Measurements from ENCODE around the gene FBXL4.

The FBXL4 gene

GRCh38 chr6:98977671-98978292 lies 30.0 kb upstream of the FBXL4 start:
- no peak overlapping the region for H3K4me3 ChIP-seq (ENCODE audit: insufficient read depth in 1 of 2, low read depth in 1 of 2, low read length in 2 of 2)
- no peak overlapping the region for H2AK5ac ChIP-seq (ENCODE audit: low read length, severe bottlenecking)
- H4K91ac ChIP-seq (ENCODE audit: low read length) = no peak overlapping the region
- no peak overlapping the region for H2BK15ac ChIP-seq (ENCODE audit: low read depth, poor library complexity, severe bottlenecking)
- H3K36me3 ChIP-seq (ENCODE audit: control insufficient read depth in 1 of 2, insufficient read depth in 2 of 2, low read depth in 1 of 2, low read length in 2 of 2) = no peaks in the 10 kb centered on the region
- no peak overlapping the region for H4K8ac ChIP-seq (ENCODE audit: low read length)
- H3K14ac ChIP-seq (ENCODE audit: low read length in 2 of 2) = no peak overlapping the region
- H3K4ac ChIP-seq (ENCODE audit: low read depth in 1 of 2, low read length in 2 of 2) = no peak overlapping the region
- WGBS = 55% methylated on average over 1 of the region's 2 CpGs
- no peak for DNase-seq
- no peak overlapping the region for H2BK5ac ChIP-seq (ENCODE audit: low read depth, low read length, poor library complexity, severe bottlenecking)
- H3K27me3 ChIP-seq (ENCODE audit: control insufficient read depth in 1 of 2, insufficient read depth in 1 of 2, low read length in 2 of 2) = no peaks in the 10 kb centered on the region
- H3K23ac ChIP-seq (ENCODE audit: low read length in 2 of 2) = no peak overlapping the region
- no peaks in the 10 kb centered on the region for H3K9me3 ChIP-seq (ENCODE audit: control insufficient read depth, low read length)
- no peaks in the 10 kb centered on the region for H3K79me1 ChIP-seq (replicated peaks; ENCODE audit: low read length, poor library complexity, severe bottlenecking)
- no peak overlapping the region for H3K18ac ChIP-seq (ENCODE audit: low read depth in 1 of 2, low read length in 2 of 2)
- no peak overlapping the region for H2AFZ ChIP-seq (ENCODE audit: low read depth, low read length)
- no peaks in the 10 kb centered on the region for H3K4me1 ChIP-seq (ENCODE audit: control insufficient read depth, insufficient read depth, low read depth, low read length)
- no peak overlapping the region for H2BK120ac ChIP-seq (ENCODE audit: low read depth, low read length)
- H3K9ac ChIP-seq (ENCODE audit: low read length) = no peak overlapping the region
- H2BK12ac ChIP-seq (ENCODE audit: low read length in 2 of 2) = no peak overlapping the region
- no peak overlapping the region for H3K4me2 ChIP-seq (ENCODE audit: low read length, poor library complexity, severe bottlenecking)
- no peak overlapping the region for H3K27ac ChIP-seq (ENCODE audit: low read length, poor library complexity, severe bottlenecking)

DNA sequence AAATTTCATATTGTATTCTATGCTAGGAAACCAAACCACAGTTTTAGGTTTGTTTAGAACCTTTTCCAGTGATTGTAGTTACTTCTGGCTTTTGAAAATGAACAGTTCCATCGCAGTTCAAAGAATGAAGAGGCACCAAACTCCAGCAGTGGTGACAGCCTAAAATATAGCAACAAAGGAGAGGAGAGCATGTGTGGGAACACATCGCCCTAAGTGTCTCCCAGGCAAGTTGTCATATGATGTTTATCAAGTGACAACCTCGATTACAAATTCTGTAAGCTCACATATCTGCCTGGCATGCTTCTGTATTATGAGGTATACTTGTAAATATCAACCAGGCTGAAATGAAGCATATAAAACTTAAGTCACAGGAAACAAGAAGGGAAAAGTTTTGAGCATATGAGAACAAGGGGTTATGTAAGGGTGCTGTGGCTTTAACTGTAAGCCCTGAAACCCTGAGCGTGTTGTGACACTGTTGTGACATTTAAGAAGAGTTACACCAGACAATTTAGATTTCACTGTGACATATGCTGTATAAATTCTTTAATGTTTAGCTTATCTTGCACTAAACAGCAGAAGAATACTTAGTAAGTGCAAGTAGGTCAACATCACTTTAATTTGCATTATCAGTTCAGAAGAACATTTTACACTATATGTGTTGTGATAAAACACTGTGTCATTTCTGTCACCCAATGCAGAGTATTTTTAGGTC lies 29.1 kb upstream of the FBXL4 start:
- no peak overlapping the region for H3K23ac ChIP-seq (ENCODE audit: low read length in 2 of 2)
- H4K8ac ChIP-seq (ENCODE audit: low read length) = no peak overlapping the region
- WGBS = 82% methylated on average over 4 of the region's 4 CpGs
- DNase-seq = no peak
- no peak overlapping the region for H3K4me2 ChIP-seq (ENCODE audit: low read length, poor library complexity, severe bottlenecking)
- H3K9me3 ChIP-seq (ENCODE audit: control insufficient read depth, low read length) = no peaks in the 10 kb centered on the region
- no peak overlapping the region for H2AFZ ChIP-seq (ENCODE audit: low read depth, low read length)
- H3K18ac ChIP-seq (ENCODE audit: low read depth in 1 of 2, low read length in 2 of 2) = no peak overlapping the region
- H4K91ac ChIP-seq (ENCODE audit: low read length) = no peak overlapping the region
- H3K27ac ChIP-seq (ENCODE audit: low read length, poor library complexity, severe bottlenecking) = no peak overlapping the region
- no peak overlapping the region for H3K4ac ChIP-seq (ENCODE audit: low read depth in 1 of 2, low read length in 2 of 2)
- no peaks in the 10 kb centered on the region for H3K4me1 ChIP-seq (ENCODE audit: control insufficient read depth, insufficient read depth, low read depth, low read length)
- no peak overlapping the region for H3K4me3 ChIP-seq (ENCODE audit: insufficient read depth in 1 of 2, low read depth in 1 of 2, low read length in 2 of 2)
- no peaks in the 10 kb centered on the region for H3K36me3 ChIP-seq (ENCODE audit: control insufficient read depth in 1 of 2, insufficient read depth in 2 of 2, low read depth in 1 of 2, low read length in 2 of 2)
- H2BK12ac ChIP-seq (ENCODE audit: low read length in 2 of 2) = no peak overlapping the region
- no peaks in the 10 kb centered on the region for H3K27me3 ChIP-seq (ENCODE audit: control insufficient read depth in 1 of 2, insufficient read depth in 1 of 2, low read length in 2 of 2)
- H2BK15ac ChIP-seq (ENCODE audit: low read depth, poor library complexity, severe bottlenecking) = no peak overlapping the region
- H2BK120ac ChIP-seq (ENCODE audit: low read depth, low read length) = no peak overlapping the region
- no peaks in the 10 kb centered on the region for H3K79me1 ChIP-seq (replicated peaks; ENCODE audit: low read length, poor library complexity, severe bottlenecking)
- no peak overlapping the region for H3K14ac ChIP-seq (ENCODE audit: low read length in 2 of 2)
- no peak overlapping the region for H3K9ac ChIP-seq (ENCODE audit: low read length)
- no peak overlapping the region for H2BK5ac ChIP-seq (ENCODE audit: low read depth, low read length, poor library complexity, severe bottlenecking)
- H2AK5ac ChIP-seq (ENCODE audit: low read length, severe bottlenecking) = no peak overlapping the region

DNA sequence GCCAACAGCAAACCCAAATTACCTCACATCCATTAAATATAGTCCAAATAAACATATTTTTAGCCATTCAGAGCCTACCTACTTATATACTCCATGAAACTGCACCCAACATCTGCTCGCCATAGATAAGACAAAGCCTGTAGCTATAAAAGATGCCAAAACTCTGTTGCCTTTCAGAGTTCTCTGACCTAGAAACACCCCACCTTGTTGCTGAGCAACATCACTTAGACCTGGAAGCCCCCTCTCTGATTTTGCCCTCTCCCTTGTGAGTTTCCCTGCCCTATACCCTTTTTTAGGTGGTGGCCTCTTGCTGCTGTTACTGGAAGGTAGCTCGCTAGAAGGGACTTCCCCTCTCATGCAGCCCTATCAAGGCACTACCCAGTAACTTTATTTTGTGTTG lies 27.7 kb upstream of the FBXL4 start:
- Histone ChIP-seq H3K4me2 (ENCODE audit: low read length, poor library complexity, severe bottlenecking) (no peak overlapping the region), H3K36me3 (ENCODE audit: control insufficient read depth in 1 of 2, insufficient read depth in 2 of 2, low read depth in 1 of 2, low read length in 2 of 2) (no peaks in the 10 kb centered on the region), H3K9me3 (ENCODE audit: control insufficient read depth, low read length) (no peaks in the 10 kb centered on the region), H2BK5ac (ENCODE audit: low read depth, low read length, poor library complexity, severe bottlenecking) (no peak overlapping the region), H3K4me3 (ENCODE audit: insufficient read depth in 1 of 2, low read depth in 1 of 2, low read length in 2 of 2) (no peak overlapping the region), H3K79me1 (replicated peaks; ENCODE audit: low read length, poor library complexity, severe bottlenecking) (no peaks in the 10 kb centered on the region), H4K8ac (ENCODE audit: low read length) (no peak overlapping the region), H3K4ac (ENCODE audit: low read depth in 1 of 2, low read length in 2 of 2) (no peak overlapping the region), H2BK12ac (ENCODE audit: low read length in 2 of 2) (no peak overlapping the region), H3K14ac (ENCODE audit: low read length in 2 of 2) (no peak overlapping the region), H3K4me1 (ENCODE audit: control insufficient read depth, insufficient read depth, low read depth, low read length) (no peaks in the 10 kb centered on the region), H3K9ac (ENCODE audit: low read length) (no peak overlapping the region), H2BK120ac (ENCODE audit: low read depth, low read length) (no peak overlapping the region), H4K91ac (ENCODE audit: low read length) (no peak overlapping the region), H2BK15ac (ENCODE audit: low read depth, poor library complexity, severe bottlenecking) (no peak overlapping the region), H3K23ac (ENCODE audit: low read length in 2 of 2) (no peak overlapping the region), H3K18ac (ENCODE audit: low read depth in 1 of 2, low read length in 2 of 2) (no peak overlapping the region), H3K27me3 (ENCODE audit: control insufficient read depth in 1 of 2, insufficient read depth in 1 of 2, low read length in 2 of 2) (no peaks in the 10 kb centered on the region), H2AK5ac (ENCODE audit: low read length, severe bottlenecking) (no peak overlapping the region), H3K27ac (ENCODE audit: low read length, poor library complexity, severe bottlenecking) (no peak overlapping the region), H2AFZ (ENCODE audit: low read depth, low read length) (no peak overlapping the region)
- 80% methylated on average over 2 of the region's 2 CpGs for WGBS
- no peak for DNase-seq

GRCh38 chr6:98974309-98974708 lies 26.6 kb upstream of the FBXL4 start:
- H2BK12ac ChIP-seq (ENCODE audit: low read length in 2 of 2) = no peak overlapping the region
- no peak overlapping the region for H2BK5ac ChIP-seq (ENCODE audit: low read depth, low read length, poor library complexity, severe bottlenecking)
- no peaks in the 10 kb centered on the region for H3K27me3 ChIP-seq (ENCODE audit: control insufficient read depth in 1 of 2, insufficient read depth in 1 of 2, low read length in 2 of 2)
- H3K4me1 ChIP-seq (ENCODE audit: control insufficient read depth, insufficient read depth, low read depth, low read length) = no peaks in the 10 kb centered on the region
- H3K36me3 ChIP-seq (ENCODE audit: control insufficient read depth in 1 of 2, insufficient read depth in 2 of 2, low read depth in 1 of 2, low read length in 2 of 2) = no peaks in the 10 kb centered on the region
- no peak overlapping the region for H3K18ac ChIP-seq (ENCODE audit: low read depth in 1 of 2, low read length in 2 of 2)
- no peak overlapping the region for H3K4me3 ChIP-seq (ENCODE audit: insufficient read depth in 1 of 2, low read depth in 1 of 2, low read length in 2 of 2)
- DNase-seq = no peak
- no peak overlapping the region for H2AK5ac ChIP-seq (ENCODE audit: low read length, severe bottlenecking)
- H3K79me1 ChIP-seq (replicated peaks; ENCODE audit: low read length, poor library complexity, severe bottlenecking) = no peaks in the 10 kb centered on the region
- H4K8ac ChIP-seq (ENCODE audit: low read length) = no peak overlapping the region
- H4K91ac ChIP-seq (ENCODE audit: low read length) = no peak overlapping the region
- H3K9me3 ChIP-seq (ENCODE audit: control insufficient read depth, low read length) = peaks cover 2% of the 10 kb centered on the region
- no peak overlapping the region for H3K9ac ChIP-seq (ENCODE audit: low read length)
- H3K4me2 ChIP-seq (ENCODE audit: low read length, poor library complexity, severe bottlenecking) = no peak overlapping the region
- H3K4ac ChIP-seq (ENCODE audit: low read depth in 1 of 2, low read length in 2 of 2) = no peak overlapping the region
- H2AFZ ChIP-seq (ENCODE audit: low read depth, low read length) = no peak overlapping the region
- no peak overlapping the region for H2BK15ac ChIP-seq (ENCODE audit: low read depth, poor library complexity, severe bottlenecking)
- H3K23ac ChIP-seq (ENCODE audit: low read length in 2 of 2) = no peak overlapping the region
- H3K27ac ChIP-seq (ENCODE audit: low read length, poor library complexity, severe bottlenecking) = no peak overlapping the region
- H2BK120ac ChIP-seq (ENCODE audit: low read depth, low read length) = no peak overlapping the region
- no peak overlapping the region for H3K14ac ChIP-seq (ENCODE audit: low read length in 2 of 2)
